Spinal cord (tissue), 10 donors: ENCODE data around the gene SNX19. TPM values are rescaled to one million over a fixed set of nuclear protein-coding genes. Genes with fewer than 3 reads are reported as not detected.
A peak's percentile ranks its signal among the peaks of the same experiment; 100 is the strongest.

ENCODE experiments used
- DNase-seq, 6 donors: peaks; one replicate each; pipeline versions ENCODE4 v3.0.0 to v3.0.0-alpha.2; 2013 to 2015; ENCODE audit warnings: low spot score in 6 of 6, low read depth in 4 of 6
- H3K27ac ChIP-seq: one replicate; pipeline ENCODE4 v1.5.1; 2013; ENCODE audit warnings: low read depth, low read length, control low read depth
- H3K27me3 ChIP-seq: one replicate; pipeline ENCODE4 v1.6.1; 2013; ENCODE audit warnings: low read length; ENCODE audit not compliant: control insufficient read depth, insufficient read depth
- H3K36me3 ChIP-seq: one replicate; pipeline ENCODE4 v1.6.1; 2013; ENCODE audit warnings: low read length; ENCODE audit not compliant: control insufficient read depth, insufficient read depth
- H3K4me1 ChIP-seq: one replicate; pipeline ENCODE4 v1.6.1; 2013; ENCODE audit warnings: low read length; ENCODE audit not compliant: control insufficient read depth, insufficient read depth
- H3K4me3 ChIP-seq: one replicate; pipeline ENCODE4 v1.5.1; 2013; ENCODE audit warnings: low read depth, low read length, control low read depth
- H3K9me3 ChIP-seq: one replicate; pipeline ENCODE4 v1.6.1; 2013; ENCODE audit warnings: low read length; ENCODE audit not compliant: control insufficient read depth, insufficient read depth
- WGBS: methylation state at CpG from one replicate; pipeline ENCODE4 v1.1.5; 2013; ENCODE audit warnings: missing lambda C conversion rate; ENCODE audit not compliant: insufficient coverage; 5-methylcytosine and 5-hydroxymethylcytosine counted together
- polyA plus RNA-seq, 2 donors: library from polyadenylated mRNA; unstranded; fragments of 120-200 nt; gene quantifications; one replicate each; pipeline ENCODE4 v1.2.1, GENCODE V29; 2013; ENCODE audit not compliant: insufficient read length in 2 of 2
- total RNA-seq, 2 donors: library from RNA; depleted of rRNA in 1 of 2; stranded (reverse); fragments of 120-200 nt in 1 of 2; fragments of >200 nt in 1 of 2; gene quantifications; one replicate each; pipeline versions ENCODE4 v1.2.3 to v1.2.4, GENCODE V29; 2013 to 2014
- donor health status: healthy.

The SNX19 gene
- total and polyA plus RNA-seq, 4 donors, result 47.1 to 64.4 (median 53.3) TPM

GRCh38 chr11:130827451-130828377 is 88.6 kb downstream of the SNX19 start:
- Histone ChIP-seq H3K27me3 (no peaks in the 10 kb centered on the region), H3K9me3 (no peaks in the 10 kb centered on the region), H3K36me3 (no peaks in the 10 kb centered on the region), H3K4me1 (peaks cover 52% of the 10 kb centered on the region), H3K4me3 (no peak overlapping the region), H3K27ac (no peak overlapping the region)
- peak in 1 of 6 donors; percentile 70 for DNase-seq
- WGBS, result 69% methylated on average over 10 of the region's 13 CpGs

GRCh38 chr11:130826572-130826971 is 89.7 kb downstream of the SNX19 start:
- H3K36me3 ChIP-seq, result no peaks in the 10 kb centered on the region
- H3K4me3 ChIP-seq, result no peak overlapping the region
- H3K27me3 ChIP-seq, result no peaks in the 10 kb centered on the region
- no peak for DNase-seq
- no peaks in the 10 kb centered on the region for H3K9me3 ChIP-seq
- 85% methylated on average over 9 of the region's 9 CpGs for WGBS
- H3K27ac ChIP-seq, result no peak overlapping the region
- peaks cover 46% of the 10 kb centered on the region for H3K4me1 ChIP-seq

GRCh38 chr11:130825983-130826382 is 90.3 kb downstream of the SNX19 start:
- no peak overlapping the region for H3K4me3 ChIP-seq
- H3K9me3 ChIP-seq, result no peaks in the 10 kb centered on the region
- no peaks in the 10 kb centered on the region for H3K36me3 ChIP-seq
- no peak for DNase-seq
- WGBS, result 89% methylated on average over 5 of the region's 8 CpGs
- no peaks in the 10 kb centered on the region for H3K27me3 ChIP-seq
- no peak overlapping the region for H3K27ac ChIP-seq
- H3K4me1 ChIP-seq, result peaks cover 40% of the 10 kb centered on the region

GRCh38 chr11:130825561-130825960 is 90.7 kb downstream of the SNX19 start:
- peaks cover 36% of the 10 kb centered on the region for H3K4me1 ChIP-seq
- no peaks in the 10 kb centered on the region for H3K27me3 ChIP-seq
- 51% methylated on average over 5 of the region's 5 CpGs for whole genome bisulfite sequencing
- no peak overlapping the region for H3K4me3 ChIP-seq
- DNase-seq, result no peak
- no peaks in the 10 kb centered on the region for H3K9me3 ChIP-seq
- no peak overlapping the region for H3K27ac ChIP-seq
- no peaks in the 10 kb centered on the region for H3K36me3 ChIP-seq
